ENCODE measurements around the gene LHPP.
A peak's percentile ranks its signal among the peaks of the same experiment; 100 is the strongest.

The LHPP gene

DNA sequence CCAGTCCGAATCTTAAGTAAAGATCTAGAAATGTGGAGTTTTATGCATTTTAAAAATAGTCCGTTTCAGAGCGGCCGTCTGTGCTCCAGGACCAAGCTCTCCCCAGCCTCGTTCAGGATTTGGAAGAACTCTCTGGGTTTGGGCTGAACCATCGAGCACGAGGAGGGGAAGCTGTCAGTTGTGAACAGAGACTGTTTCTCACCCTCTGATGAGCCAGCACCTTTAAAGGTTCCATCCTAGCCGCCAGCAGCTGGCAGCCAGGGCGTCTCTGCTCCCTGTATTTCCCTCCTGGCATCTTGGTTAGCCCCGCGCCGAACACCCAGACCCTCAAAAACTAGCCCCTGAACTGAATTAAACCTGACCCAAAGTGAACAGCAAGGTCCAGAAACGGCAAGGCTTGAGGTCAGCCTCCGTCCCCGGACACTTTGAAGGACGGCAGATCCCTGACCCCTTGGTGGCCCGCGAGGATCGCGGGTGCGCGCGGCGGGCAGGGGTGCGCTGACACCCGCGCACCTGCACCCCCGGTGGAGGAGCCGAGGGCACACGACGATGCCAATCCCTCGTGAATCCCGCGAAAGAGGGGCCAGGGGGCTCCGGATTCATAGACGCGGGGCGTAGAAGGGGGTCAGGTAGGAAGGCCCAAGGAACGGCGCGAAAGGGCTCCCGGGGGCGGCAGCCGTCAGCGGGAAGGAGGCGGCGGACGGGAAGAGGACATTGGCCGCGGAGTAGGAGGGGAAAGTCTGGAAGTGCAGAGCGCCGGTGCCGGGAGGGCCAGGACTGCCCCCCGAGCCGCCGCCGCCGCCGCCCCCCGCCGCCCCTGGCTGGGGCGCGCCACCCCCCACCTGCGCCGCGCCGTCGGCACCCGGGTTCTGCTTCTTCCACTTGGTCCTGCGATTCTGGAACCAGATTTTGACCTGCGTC is 14.5 kb upstream of the LHPP start:
- no peak overlapping the region for H3K4me3 ChIP-seq (ENCODE audit: low read depth, low read length)

DNA sequence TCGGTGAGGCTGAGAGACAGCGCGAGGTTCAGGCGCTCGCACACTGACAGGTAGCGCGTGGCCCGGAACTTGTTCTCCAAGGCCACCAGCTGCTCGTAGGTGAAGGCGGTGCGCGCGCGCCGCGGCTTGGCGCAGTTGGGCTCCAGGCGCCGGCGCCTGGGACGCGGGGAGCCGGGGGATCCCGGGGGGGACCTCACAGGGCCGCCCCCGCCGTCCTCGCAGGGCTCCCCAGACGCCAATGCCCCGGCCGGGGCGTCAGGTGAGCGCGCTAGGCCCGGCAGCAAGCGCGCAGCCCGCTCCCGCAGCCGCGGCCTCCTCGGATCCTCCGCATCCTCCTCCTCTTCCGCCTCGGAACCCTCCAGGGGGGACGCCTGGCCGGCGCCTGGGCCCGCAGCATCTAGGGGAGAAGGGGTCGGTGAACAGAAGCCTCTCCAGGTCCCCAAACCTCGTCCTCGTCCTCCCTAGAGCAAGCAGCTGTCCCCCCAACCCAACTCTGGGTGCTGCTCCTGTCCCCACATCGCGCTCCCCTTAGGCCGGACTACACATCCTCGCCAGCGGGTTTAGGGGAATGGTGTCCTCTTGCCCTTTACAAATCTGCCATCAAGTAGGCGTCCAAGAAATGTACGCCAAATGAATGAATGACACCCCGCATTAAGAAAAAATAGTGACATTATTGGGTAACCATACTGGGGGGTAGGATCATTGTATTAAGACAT is 13.7 kb upstream of the LHPP start:
- no peak overlapping the region for H3K4me3 ChIP-seq (ENCODE audit: low read depth, low read length)
- DNase-seq (ENCODE audit: low read depth) = no peak

More for the DNA sequence above, 14.5 kb upstream of the LHPP start:
- DNase-seq (ENCODE audit: low read depth) = no peak

DNA sequence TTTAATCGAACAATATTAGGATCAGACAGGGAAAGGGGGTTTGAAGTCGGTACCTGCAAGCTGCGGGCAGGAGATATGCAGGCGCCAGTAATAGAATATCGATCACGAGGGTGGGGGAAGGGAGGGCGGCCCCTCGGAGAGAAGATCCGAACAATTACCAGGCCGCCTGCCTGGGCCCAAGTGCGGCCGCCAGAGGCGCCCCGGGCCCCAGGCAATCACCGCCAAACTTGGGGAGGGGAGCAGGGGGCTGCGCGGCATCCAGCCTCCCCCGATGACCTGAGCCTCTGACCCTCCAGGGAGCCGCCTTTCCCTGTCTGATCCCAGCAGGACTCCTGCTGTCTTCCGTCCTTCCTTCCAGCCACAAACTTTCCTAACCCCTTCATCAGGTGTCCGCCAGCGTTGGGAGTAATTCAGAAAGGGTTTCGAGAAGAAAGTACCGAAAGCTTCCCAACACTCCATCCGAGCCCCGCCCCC is 12.9 kb upstream of the LHPP start:
- DNase-seq (ENCODE audit: low read depth) = no peak
- no peak overlapping the region for H3K4me3 ChIP-seq (ENCODE audit: low read depth, low read length)

DNA sequence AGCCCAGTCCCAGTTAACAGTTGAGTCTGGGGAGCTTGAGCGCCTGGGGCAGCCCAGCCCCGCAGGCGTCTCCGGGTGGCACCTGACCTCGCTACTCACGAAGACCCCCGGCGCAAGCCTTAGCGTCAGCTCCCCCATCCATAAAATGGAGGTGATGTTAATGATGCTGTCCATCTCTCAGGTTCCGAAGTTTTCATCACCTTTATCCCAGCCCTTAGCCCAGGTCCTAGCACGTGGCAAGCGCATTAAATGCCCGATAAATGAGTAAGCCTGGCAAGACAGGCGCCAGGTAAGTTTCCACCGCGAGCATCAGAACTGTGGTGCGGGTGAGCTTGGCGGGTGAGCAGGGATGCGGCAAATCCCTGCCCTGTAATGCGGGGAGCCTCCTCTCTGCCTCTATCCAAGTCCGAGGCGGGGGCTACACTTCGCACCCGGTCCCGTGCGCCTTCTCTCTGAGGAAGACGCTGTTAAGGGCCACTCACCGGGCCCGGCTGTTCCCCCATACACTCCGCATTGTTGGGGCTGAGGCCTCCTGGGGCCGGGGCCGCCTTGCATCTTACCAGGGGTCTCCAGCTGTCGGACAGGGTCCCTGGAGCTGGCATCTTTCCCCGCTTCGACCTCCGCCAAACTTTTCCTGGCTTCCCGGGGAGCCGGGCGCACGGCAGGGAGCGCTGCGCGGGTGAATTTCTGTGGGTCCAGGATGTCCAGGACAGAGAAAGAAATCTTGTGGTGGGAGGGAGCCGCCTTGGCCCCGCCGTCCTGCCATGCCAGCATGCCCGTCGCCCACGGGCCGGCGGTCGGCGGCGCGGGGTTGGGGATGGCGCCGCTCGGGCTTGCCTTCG is 12.2 kb upstream of the LHPP start:
- peak overlapping the region; percentile 21 for H3K4me3 ChIP-seq (ENCODE audit: low read depth, low read length)
- no peak for DNase-seq (ENCODE audit: low read depth)

DNA sequence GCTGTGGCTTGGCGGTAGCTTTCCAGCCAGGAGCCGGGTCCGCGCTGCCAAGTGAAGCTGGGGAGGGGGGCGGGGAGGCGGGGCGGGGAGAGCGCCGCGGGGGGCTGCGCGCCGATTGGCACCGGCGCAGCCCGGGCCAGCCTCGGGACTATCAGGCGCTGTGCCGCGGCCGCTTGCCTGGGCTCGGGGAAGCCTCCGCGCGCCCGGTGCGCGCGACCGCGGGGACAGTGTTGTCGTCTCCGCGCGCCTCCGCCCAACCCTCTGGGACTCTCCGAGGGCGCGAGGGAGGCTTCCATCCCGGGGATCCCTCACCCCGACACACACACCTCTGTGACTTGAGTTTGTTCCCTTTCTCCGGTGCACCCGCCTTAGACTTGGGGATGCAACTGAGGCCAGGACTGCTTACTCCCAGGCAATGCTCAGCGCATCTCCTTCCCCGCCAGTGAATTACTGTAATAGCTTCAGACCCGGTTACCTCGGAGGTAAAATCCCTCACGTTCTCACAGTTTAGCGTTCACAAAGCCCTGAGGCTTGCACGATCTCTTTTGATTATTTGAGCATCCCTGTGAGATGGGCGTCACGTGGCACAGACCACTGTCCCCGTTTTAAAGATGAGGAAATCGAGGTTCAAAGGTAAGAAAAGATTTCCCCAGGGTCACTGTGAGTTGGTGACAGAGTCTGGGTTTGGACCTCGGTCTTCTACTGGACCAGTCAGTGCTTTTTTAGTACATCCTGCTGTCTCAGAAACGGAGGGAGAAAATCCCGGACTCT is 11.4 kb upstream of the LHPP start, which contains the start of gene NKX1-2:
Gene NKX1-2 (minus strand): TSS at position 24 of the 771 bp plus-strand sequence. CDS start 92 bp downstream, outside the sequence.
- H3K4me3 ChIP-seq (ENCODE audit: low read depth, low read length) = peak within 1 kb of the TSS; percentile 21
- no peak for DNase-seq (ENCODE audit: low read depth)

DNA sequence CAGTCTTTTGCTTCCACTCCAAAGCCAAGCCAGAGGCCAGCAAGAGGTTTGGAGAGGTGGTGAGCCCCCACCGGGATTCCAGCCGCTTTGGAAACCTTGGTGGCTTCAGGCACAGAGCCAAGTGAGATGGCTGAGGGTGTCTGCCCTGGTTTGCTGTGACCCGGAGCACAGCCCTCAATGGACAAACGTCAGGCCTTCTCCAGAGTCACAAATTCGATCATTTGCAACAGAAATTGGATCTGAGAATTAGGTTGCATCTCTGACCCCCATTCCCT is 10.9 kb upstream of the LHPP start:
- no peak for DNase-seq (ENCODE audit: low read depth)
- no peak overlapping the region for H3K4me3 ChIP-seq (ENCODE audit: low read depth, low read length)

DNA sequence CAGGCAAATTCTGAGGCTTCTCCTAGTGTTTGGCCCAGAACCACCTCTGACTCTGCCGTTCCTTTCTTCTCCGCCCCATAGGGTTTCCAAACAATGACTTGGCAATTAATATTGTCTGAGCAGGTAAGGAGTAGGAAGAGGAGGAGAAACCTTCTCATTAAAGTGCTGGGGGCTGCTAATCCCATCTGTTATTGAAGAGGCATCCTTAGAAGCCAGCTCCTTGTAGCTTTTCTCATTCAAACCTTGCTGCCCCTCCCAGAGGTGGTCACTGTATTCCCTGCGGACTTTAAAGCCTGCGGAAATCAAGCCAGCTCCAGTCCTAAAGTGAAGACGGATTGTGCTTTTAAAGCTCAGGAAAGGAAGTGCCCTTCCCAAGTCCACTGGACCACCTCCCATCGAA is 10.3 kb upstream of the LHPP start:
- H3K4me3 ChIP-seq (ENCODE audit: low read depth, low read length) = no peak overlapping the region
- no peak for DNase-seq (ENCODE audit: low read depth)

DNA sequence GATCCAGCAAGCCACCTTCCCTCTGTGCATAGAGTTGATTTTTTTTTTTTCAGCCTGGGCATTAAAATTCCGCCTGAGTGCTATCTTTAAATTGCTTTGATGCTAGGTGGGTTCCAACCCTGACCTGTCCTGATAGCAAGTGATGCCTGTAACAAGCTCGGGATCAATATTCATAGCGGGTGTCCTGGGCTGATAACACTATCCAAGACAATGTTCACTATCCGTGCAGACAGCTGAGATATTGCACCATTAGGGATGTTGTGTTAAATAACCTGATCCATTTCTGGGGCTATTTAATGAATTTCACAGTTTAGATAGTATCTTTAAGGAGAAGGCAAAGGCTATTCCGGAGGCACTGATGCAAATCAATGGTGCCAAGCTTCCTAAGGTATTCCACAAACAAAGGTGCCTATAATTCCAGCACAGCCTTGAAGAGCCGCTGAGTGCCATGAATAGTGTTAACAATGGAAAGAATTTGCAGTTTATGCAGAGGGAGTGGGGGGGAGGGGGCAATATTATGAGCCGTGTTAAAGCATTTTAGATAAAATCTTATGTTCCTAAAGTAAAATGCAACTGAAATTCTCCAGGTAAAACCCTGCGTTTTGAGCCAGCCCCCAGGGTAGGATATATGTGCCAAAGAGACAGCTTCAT is 7.5 kb upstream of the LHPP start:
- no peak overlapping the region for H3K4me3 ChIP-seq (ENCODE audit: low read depth, low read length)
- DNase-seq (ENCODE audit: low read depth) = no peak

DNA sequence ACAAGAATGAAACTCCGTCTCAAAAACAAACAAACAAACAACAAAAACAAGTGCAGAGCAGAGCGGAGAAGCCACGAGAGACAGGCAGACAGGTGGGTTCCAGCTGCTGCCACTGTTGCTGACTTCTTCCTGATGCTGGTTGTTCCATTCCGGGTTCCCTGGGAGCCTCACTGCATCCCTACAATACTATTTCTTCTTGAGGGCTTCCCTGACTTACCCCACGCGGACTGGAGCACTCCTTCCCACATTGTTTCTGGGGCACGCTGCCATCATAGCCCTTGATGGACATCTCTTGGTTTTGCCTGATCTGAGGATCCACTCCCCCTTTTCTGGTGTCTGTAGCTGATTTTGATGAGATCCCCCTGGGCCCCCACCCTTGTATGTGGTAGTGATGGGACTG is 6.2 kb upstream of the LHPP start:
- no peak overlapping the region for H3K4me3 ChIP-seq (ENCODE audit: low read depth, low read length)
- no peak for DNase-seq (ENCODE audit: low read depth)

DNA sequence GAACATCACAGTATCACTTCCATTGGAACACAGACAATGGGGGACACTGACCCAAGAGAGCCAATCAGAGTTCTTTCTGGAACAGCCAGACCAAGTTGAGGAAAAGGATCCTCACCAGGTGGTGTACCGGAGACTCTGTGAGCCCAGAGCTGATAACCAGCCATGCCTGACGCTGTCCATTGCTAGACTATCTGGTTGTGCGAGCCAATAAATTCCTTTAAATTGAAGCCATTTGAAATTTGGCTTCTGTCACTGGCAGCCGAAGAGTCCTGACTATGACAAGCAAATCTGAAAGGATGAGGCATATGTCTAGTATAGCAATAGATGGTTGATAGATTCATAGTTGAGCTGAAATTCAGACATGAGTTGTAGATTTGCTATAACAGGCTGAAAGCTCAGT is 3.1 kb upstream of the LHPP start:
- DNase-seq (ENCODE audit: low read depth) = no peak
- no peak overlapping the region for H3K4me3 ChIP-seq (ENCODE audit: low read depth, low read length)

DNA sequence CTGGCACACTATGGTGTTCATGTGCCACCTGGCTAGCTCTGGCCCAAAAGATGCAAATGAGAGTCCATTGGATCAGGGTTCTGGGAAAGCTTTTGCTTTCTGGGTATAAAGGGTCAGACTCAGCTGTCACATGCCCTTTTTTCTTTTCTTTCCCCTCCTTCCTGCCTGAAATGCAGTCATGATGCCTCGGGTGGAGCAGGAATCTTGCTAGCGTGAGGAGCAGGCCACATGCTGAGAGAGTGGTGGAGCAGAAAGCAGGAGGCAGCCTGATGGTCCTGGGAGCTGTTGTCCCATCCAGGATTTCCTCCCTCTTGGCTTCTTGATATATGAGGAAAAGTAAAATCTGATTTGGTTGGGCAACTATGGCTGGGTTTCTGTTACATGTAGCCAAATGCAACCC is 2.7 kb upstream of the LHPP start:
- no peak for DNase-seq (ENCODE audit: low read depth)
- H3K4me3 ChIP-seq (ENCODE audit: low read depth, low read length) = no peak overlapping the region

DNA sequence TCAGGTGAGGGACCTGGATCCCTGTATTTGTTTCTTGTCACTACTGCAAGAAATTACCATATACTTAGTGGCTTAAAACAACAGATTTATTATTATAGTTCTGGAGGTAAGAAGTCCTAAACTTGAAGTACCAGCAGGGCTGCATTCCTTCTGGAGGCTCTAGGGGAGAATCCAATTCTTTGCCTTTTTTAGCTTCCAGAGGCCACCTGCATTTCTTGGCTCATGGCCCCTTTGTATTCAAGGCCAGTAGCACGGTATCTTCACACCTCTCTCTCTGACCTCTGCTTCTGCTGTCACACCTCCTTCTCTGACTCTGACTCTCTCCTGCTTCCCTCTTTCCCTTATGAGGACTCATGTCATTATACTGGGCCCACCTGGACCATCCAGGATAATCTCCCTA is 2.2 kb upstream of the LHPP start:
- H3K4me3 ChIP-seq (ENCODE audit: low read depth, low read length) = no peak overlapping the region
- no peak for DNase-seq (ENCODE audit: low read depth)

DNA sequence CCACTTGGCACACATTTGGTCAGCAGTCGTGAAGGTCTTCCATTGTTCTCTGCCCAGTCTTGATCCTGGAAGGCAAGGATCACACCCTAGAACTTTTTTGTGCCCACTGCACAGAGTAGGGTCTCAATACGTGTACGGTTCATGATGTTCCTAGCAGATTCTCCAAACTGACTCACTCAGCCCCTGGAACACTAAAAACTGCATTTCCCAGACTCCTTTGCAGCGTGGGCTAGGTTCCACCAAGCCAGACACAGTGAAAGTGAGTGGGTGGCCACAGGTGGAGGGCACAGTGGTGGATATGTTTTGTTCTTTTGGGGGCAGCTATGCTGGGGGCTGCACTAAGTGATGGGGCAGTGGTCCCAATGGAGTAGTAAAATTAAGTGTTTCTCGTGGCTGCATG is 1.5 kb upstream of the LHPP start:
- H3K4me3 ChIP-seq (ENCODE audit: low read depth, low read length) = no peak overlapping the region
- no peak for DNase-seq (ENCODE audit: low read depth)

DNA sequence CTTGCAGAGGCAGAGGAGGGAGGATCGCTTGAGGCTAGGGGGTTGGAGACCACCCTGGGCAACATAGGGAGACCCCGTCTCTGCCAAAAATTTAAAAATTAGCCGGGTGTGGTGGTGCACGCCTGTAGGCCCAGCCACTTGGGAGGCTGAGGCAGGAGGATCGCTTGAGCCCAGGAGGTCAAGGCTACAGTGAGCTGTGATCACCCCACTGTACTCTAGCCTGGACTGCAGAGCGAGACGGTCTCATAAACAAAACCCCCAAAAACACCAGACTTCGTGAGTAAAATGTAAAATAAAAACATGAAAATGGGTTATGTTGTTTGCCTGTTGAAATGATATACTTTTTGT is 699 bp downstream of the LHPP start:
- H3K4me3 ChIP-seq (ENCODE audit: low read depth, low read length) = peak overlapping the region; percentile 60
- no peak for DNase-seq (ENCODE audit: low read depth)

DNA sequence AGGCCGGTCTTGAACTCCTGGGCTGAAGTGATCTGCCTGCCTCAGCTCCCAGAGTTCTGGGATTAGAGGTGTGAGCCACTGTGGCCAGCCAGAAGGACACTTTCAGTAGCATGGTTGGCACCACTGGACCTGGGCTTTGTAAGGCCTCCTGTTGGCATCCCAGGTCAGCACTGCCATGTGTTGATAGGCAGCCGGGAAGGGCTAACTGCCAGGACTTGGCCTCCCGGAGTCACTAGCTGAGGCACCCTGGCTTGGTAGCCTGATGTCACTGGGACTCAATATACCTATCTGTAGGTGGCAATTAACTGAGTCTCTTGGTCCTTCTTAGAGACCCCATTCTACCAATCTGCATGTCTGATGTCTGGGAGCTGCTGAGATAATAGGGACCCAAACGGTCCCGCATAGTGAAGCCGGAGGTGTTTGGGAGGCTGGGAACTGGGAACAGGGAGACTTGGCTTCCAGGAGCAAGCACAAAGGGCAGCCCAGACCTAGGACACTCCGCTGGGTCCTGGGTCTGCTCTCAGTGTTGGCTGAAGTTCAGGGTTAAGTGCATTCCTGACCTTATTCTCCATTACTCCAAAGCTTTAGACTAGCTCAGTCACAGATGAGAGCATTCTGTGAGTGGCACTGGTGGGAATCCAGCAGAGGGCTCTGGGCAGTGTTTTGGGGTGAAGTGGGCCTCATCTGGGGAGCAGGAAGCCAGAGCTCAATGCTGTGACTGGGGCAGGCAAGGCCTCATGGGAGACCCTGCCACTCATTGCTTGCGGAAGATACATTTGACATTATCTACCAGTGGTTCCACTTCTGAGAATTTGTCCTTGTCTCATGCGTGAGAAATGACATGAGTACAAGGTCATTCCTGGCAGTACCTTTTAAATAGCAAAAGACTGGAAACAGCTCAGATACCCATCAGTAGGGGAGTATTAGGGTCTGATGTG is 2.7 kb downstream of the LHPP start:
- DNase-seq (ENCODE audit: low read depth) = no peak
- no peak overlapping the region for H3K4me3 ChIP-seq (ENCODE audit: low read depth, low read length)

DNA sequence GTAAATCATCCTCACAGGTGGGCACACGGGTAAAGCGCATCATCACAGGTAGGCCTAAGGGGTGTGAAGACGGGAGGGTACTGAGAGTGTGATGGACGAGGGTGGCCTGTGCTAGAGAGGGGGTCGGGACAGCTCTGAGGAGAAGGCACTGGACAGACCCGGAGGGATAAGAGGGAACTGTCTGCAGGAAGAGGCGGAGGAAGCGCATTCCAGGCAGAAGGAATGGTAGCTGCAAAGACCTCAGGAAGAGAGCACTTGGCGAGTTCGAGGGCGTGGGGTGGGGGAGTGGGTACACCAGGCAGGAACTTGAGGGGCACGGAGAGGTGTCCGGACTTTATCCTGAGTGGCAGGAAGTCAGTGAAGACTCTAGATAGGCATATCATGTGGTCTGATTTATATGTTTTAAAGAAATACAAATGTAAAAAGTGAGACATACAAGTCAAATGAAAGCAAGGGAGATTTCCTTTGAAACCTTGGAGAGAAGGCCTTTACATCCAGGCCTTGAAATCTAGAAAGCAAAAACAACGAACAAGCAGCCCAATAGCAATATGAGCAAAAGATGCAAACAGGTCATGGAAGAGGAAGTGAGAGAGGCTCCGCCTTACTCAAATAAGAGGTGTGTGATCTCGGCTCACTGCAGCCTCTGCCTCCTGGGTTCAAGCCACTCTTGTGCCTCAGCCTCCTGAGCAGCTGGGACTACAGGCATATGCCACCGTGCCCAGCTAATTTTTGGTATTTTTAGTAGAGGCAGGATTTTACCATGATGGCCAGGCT is 3.6 kb downstream of the LHPP start:
- DNase-seq (ENCODE audit: low read depth) = no peak
- H3K4me3 ChIP-seq (ENCODE audit: low read depth, low read length) = no peak overlapping the region

DNA sequence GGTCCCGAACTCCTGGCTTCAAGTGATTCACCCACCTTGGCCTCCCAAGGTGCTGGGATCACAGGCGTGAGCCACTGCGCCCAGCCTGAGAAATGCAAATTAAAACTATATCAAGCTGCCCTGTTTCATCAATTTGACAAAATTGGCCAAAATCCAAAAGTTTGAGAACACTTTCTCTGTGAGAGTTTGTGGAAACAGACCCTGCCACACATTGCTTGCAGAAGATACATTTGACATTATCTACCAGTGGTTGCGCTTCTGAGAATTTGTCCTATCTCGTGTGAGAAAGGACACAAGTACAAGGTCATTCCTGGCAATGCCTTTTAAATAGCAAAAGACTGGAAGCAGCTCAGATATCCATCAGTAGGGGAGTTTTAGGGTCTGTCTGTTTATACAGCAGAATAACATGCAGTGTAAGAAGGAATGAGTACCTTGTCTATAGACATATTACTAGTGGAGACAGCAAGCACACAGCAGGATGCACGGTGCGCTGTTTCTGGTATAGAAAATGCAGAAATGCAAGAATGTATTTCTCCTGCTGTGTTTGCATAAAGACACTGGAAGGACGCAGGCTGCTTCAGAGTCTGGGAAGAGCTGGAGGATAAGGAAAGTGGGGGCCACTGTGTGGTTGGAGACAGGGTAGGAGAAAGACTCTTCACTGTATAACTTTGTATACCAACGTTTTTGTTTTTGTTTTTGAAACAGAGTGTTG is 4.3 kb downstream of the LHPP start:
- no peak overlapping the region for H3K4me3 ChIP-seq (ENCODE audit: low read depth, low read length)
- no peak for DNase-seq (ENCODE audit: low read depth)
